CD1c-positive myeloid dendritic cell (primary cell): ENCODE measurements around the gene SLC66A3.

Experiments
- DNase-seq: peaks from one replicate; pipeline ENCODE4 v3.0.0-alpha.2; 2016; ENCODE audit errors: extremely low spot score

SLC66A3 gene

DNA sequence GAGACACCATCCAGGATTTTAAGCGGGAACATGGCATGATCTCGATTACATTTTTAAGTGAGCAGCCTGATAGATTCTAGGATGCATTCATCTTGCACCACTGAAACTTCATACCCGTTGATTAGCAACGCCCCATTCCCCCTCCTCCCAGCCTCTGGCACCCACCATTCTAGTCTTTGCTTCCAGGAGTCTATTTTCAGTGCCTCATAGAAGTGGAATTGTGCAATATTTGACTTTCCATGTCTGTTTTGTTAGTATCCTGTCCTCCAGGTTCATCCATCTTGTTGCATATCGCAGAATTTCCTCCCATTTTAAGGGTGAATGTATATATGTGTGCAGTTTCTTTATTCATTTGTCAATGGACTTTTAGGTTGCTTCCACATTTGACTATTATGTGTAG, 20.9 kb upstream of the SLC66A3 start:
- DNase-seq: no peak

DNA sequence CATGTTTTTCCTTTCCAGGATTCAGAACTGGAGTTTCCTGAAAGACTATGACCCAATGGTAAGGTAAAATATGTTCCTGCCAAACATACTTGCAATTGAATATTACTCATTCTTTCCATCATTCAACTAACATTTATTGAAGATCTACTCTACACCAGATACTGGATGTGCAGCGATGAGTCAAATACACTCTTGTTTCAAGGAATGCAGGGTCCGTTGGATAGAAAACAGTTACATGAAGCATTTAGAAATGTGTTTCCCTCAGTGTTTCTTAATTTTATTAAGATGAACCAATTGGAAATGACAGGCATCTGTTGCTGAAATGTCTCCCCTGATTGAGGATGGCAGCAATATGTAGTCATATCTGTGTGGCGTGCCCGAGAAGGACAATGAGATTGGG, 14.8 kb upstream of the SLC66A3 start:
- no peak for DNase-seq

DNA sequence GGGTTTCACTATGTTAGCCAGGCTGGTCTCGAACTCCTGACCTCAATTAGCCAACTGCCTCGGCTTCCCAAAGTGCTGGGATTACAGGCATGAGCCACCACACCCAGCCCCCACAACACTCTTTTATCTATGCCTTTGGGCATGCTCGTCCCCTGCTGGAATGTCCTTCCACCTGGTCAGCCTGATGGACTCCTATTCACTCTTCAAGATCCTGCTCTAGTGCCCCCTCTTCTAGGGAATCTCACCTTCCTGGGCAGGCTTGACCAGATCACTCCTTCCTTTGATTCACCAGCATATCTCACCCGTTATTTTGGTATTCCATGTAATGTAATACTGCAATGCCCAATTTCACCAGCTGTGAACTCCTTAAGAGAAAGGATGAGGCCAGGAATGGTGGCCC, 13.9 kb upstream of the SLC66A3 start:
- no peak for DNase-seq

DNA sequence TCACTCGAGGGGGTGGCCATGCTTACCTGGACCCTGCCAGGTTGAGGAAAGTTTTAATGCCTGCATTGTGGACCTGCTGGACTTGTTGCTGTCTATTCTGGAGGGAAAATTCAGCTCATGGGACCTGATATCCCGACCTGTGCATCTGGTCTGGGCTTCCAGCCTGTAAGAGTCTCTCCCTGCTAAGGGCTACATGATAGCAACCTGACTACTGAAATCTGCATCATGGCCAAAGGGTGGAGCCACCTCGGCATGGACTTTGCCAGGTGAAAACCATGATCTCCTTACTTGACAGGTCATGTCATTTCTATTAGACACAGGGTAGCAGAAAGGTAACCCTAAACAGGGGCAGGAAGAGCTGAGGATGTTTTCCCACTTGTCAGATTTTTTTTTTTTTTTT, 12.9 kb upstream of the SLC66A3 start:
- DNase-seq: no peak

DNA sequence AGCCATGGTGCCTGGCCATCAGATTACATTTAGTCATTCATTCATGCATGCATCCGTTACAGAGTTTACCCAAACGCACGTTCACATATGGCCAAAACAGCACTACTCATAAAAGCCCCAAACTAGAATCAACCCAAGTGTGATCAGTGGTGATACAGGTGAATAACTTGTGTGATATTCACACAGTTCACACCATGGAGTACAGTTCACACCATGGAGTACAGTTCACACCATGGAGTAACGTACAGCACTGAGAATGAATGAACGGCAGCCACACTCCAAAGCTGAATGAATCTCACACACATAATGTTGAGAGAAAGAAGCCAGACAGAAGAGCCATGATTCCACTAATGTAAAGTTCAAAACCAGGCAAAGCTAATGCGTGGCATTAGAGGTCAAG, 12.3 kb upstream of the SLC66A3 start:
- DNase-seq: no peak

DNA sequence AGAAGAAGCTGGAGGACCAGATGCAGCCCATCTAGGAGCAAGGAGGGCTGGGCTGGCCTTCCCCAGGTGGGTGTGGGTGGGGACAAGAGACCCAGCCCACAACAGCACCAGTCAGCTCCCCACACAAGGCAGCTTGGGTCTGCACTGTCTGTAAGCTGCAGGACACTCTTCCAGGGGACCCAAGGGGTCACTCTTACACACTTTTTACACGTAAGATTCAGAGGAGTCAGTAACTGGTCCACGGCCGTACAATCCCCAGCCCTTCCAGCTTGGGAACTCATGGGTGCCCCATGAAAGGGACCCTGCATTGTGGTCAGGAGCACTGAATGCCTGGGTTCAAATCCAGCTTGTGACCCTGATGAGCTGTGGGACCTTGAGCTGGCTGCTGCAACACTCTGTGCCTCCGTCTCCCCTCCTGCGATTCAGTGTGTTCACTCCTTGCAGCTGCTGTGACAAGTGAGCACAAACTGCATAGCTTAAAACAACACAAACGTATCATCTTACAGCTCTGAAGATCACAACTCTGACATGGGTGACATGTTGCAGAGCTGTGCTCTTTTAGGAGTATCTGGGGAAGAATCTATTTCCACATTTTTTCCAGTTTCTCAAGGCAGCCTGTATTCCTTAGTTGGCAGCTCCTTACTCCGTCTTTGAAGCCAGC, 11.1 kb upstream of the SLC66A3 start:
- no peak for DNase-seq

DNA sequence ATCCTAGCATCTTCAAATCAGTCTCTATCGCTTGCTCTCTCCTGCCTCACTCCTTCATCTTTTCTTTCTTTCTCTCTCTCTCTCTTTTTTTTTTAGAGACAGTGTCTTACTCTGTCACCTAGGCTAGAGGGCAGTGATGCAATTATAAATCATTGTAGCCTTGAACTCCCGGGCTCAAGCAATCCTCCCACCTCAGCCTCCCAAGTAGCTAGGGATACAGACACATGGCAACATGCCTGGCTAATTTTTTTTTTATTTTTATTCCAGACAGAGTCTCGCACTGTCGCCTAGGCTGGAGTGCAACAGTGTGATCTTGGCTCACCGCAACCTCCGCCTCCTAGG, 10.6 kb upstream of the SLC66A3 start:
- DNase-seq: no peak

DNA sequence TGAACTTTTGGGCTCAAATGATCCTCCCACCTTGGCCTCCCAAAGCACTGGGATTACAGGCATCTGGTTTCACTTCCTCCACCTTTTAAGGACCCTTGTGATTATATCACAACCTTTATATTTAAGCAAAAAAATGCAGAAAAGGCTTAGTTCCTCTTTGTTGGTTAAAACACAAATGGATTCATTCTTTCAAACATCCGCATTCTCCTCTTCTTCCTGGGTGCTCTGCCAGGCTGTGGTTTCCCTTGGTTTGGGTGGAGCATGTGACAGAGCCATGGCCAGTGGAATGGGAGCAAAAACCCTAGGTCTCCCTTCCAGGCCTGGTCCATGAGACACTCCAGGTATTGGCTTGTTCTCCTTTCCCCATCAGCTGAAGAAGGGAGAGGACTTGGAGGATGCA, 9.9 kb upstream of the SLC66A3 start:
- peak; percentile 85 for DNase-seq

DNA sequence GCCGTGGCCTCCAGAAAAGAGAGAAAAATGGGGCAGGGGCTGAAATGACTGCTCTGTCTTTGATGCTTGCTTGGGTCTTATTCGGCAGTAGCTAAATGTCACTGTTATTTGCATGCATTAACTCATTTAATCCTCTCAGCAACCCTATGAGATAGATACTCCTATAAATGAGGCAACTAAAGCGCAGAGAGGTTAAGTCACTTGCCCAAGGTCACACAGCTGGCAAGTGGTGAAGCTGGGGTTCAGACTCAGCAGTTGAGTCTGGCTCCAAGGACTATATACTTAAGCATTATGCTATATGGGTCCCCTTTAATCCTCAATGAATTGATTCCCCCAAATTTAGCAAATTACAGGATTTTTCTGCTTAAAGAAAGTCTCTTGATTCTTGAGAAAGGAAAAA, 9.2 kb upstream of the SLC66A3 start:
- DNase-seq: no peak

DNA sequence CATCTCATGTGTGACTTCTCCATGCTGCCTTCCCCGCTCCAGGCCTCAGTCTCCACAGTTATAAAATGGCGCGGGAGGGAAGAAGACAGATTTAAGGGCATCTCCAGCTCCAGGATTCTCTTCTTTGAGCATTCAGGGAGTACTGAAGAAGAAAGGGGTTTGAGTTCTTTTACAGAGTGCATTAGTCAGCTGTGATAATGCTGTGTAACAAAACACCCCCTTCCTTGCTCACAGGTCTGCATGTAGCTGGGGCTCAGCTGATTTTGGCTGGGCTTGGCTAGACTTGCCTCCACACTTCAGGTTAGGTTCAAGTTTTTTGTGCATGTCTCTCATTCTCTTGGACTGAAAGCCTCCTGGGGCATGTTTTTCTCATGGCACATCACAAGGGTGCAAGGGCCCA, 8.0 kb upstream of the SLC66A3 start:
- DNase-seq: no peak

DNA sequence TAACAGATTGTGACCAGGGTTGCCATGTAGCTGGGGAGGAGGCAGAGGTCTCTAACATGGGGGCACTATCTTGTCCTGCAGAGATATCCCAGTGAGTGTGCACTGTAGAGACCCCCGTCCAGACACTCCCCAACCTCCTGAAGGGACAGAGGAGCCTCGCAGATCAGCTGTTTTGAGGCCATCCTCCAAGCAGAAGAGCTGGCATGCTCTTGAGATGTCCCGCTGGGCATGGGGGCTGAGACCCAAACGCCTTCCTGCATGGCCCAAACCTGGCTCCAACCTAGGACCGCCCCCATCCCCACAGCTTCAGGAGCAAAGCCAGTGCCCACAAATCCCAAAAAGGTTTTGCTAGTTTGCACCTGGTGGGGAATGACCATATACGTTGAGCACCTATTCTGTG, 2.7 kb upstream of the SLC66A3 start:
- no peak for DNase-seq

DNA sequence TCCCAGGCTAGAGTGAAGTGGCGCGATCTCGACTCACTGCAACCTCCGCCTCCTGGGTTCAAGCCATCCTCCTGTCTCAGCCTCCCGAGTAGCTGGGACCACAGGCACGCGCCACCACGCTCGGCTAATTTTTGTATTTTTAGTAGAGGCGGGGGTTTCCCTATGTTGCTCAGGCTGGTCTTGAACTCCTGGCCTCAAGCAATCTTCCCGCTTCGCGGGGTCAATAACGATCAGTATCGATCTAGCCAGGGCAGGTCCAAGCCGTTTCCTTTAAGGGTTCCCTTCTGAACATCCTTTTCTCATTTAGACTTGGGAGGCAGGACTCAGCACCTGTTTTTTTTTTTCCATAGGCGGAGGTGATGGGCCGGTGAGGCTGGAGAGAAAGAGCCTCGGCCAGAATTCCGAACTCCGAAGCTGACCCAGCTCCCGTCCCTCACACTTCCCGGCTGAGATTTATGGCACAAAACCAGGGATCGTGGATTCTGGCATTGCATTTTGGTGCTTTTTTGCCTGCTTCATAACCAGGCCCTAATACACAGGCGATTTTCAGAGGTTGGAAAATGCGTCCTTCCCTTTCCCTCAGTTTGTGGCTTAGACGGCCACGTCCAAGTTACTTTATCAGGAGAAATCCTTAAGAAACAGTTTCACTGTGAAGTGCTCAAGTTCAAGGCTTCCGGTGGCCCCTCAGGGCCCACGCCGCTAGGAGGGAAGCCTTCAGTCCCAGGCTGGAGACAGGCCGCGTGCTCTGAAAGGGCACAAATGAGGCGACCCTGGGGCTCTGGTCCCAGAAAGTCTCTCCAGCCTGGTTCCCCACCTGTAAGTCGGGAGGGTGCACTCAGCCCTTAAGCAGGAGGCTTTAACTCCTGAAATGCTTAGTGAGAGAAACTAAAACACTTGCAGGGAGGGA, 998 bp upstream of the SLC66A3 start:
- no peak for DNase-seq

DNA sequence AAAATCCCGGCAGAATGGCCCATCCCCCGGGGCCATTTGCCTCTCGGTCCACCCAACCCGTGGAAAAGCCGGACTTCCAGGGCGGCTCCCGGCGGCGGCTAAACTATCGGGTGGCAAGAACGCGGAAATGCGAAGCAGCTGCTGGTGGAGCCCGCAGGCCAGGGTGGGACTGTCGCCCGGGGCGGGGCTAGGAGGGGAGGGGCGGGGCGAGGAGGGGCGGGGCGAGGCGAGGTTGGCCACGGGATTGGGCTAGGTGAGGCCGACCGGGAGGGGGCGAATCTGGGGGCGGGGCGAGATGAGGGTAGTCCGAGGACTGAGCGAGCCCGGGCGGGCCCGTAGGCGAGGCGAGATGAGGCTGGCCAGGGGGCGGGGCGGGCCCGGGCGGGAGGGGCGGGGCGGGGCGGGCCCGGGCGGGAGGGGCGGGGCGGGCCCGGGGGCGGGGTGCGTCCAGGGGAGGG, 315 bp upstream of the SLC66A3 start:
- peak; percentile 98 for DNase-seq

DNA sequence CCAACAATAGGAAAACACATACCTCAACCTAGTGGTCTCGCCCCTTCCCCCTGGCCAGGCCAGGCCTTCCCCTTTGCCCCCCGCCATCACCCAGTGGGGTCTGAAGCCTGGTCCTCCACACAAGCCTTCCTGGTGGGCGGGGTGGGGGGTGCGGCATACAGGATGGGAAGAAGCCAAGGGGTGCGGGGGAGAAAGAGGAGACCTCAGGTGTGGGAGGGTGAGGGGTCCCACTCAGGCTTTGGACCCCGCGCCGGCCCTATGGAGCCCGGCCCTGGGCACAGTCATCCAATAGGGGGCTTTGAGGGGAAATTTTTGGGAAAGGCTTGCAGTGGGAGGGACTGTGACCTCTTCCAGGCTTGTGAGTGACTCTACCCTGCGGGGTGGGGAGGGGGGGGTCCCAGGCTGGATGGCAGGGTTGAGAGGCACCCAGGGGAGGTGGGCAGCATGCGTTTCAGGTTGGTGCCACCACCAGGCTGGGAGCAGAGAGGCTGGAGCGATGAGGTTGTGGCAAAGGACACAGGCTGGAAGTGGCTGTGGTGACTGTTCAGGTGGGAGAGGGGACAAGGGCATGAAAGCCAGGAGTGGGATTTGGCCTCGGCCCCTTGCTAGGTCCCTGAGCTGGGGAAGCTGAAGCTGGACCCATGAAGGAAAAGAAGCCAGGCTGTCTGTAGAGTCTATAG, 1.3 kb downstream of the SLC66A3 start:
- no peak for DNase-seq

DNA sequence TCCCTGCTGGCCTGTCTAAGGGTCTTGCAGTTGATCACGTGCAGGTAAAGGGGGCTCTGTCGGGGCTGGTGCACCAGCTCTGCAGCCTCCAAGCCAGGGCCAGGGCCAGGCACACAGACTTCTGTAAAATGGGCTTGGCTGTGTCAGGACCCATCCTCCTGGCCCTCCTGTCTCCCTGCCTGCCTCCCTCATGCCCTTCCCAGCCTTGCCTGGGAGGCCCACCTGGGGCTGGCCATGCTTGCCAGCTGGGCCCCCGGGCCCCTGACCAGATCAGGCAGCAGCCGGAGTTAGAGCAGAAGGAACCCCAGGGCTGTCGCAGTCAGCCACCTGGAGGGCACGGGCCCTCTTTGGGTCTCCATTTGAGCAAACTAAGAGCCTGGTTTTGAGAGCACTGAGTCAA, 2.0 kb downstream of the SLC66A3 start:
- DNase-seq: no peak

DNA sequence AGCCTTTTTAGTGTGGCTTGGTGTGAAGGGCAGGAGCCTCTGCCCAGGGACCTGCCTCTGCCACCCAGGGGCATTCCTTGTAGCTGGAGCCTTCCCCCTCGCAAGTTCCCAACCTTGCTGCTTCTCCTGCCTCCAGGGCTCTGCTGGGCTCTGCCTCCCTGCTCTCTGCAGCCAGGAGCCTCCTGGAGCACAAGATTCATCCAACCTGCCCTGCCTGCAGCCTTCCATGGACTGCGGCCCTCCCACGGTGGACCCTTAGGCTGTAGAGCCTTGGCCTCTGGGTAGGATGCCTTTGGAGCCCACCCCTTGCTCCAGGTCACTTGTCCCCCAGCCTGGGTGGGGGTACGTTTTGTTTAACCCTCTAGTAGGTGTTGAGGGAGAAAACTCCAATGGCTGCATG, 2.5 kb downstream of the SLC66A3 start:
- no peak for DNase-seq

DNA sequence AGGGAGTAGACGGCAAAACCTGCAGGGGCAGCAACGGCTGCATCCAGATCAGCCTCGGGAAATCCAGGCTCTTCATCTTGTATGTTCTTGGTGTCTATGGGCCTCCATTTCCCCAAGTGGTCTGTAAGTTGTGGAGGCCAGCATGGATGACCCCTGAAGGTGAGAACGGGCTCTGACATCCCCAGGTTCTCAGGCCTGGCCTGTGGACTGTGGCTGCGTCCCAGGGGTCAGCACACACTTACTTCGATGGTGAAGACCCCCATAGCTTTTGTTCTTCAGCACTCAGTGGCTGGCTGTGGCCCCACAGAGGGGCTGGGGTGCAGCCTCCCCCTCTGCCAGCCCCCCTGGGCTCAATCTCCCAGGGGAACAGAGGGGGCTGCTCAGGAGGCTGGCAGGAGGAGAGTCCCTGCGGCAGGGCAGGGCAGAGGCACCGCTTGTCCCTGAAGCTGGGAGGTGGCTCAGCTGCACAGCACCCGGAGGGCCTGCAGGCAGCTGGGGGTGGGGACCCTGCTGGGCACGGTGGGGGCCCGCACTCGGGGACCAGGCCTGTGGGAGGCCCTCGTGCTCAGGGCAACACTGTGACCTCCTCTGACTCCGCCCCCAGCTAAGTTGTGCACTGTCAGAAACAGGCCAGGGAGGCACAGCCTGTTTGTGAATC, 3.8 kb downstream of the SLC66A3 start:
- no peak for DNase-seq

DNA sequence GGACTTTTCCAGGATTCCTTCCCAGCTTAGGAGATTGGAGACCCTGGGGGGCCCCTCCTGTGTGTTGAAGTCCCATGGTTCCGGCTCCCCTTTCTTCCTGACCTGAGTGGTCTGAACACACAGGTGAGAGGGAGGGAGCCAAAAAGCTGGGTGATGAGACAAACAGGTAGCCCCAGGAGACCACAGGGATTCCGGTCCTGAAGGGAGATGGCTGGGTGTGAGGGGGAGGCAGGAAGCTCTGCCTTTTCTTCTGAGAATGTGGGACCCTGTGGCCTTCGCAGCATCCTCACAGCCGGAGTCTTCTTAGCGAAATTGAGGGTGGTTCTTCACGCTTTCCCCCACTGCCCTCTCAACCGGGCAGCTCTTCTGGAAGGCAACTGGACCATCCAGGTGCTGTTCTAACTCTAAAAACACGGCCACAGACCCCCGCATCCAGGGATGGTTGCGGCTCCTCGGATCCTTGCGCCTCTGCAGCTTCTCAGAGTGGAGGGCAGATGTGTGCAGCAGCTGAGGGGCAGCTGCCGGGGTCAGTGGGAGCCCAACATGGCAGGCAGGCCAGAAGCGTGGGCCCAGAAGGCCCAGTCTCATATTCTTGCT, 4.4 kb downstream of the SLC66A3 start:
- no peak for DNase-seq

DNA sequence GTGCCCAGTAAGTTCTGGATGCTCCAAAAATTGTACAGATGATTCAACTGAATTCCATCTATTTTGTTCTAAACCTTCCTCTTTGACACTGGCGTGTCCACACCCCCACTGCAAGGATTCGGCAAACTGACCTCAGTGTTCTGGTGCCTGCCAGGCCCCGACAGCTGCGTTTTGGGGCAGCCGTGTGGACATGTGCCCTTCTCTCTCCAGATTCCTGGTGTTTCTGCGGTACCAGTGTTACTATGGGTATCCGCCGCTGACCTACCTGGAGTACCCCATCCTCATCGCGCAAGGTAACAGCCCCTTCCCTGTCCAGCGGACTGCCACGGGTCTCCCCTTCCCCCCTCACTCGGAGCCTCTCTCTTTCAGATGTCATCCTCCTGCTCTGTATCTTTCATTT, 5.0 kb downstream of the SLC66A3 start:
- no peak for DNase-seq

DNA sequence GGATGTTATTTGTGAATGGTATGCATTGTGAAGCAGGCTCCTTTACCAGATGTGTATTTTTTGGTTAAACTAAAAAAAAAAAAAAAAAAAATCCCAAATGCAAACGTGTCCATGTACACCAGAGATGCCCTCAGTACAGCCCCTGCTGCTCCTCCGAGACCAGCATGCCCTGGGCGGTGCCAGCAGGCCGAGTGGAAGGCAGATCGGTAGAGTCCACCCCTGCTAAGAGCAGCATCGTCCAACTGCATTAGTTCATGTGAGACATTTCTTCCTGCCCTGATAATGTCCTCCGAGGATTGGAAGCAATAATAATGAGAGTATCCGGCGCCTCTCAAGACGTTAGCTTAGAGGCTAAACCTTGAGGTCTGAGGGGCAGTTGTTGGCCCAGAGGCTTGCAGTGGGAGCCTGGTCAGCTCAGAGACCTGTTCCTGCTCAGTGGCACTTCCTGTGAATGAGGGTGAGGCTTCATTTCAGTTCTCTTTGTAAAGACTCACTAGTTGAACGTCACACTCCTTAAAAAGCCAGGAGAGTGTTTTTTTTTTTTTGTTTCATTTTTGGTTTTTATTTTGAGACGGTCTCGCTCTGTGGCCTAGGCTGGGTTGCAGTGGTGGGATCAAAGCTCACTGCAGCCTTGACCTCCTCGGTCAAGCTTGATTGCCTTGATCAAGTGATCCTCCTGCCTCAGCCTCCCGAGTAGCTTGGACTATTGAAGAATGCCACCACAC, 5.6 kb downstream of the SLC66A3 start:
- DNase-seq: peak; percentile 68

DNA sequence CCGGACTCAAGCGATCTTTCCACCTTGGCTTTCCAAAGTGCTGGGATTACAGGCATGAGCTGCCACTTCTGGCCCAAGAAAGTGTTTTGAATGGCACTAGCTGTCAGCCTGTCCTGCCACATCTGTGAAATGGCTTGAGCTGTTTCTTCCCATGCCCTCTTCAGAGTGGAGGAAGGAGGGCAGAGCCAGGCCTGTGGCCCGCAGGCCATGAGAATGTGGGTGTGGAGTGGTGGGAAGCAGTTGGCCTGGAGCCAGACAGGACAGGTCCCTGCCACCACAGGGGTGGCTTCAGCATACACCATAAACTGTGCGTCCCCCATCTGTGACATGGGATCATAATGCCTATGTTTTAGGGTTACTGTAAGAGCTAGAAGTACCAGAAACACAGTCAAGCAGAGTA, 6.5 kb downstream of the SLC66A3 start:
- DNase-seq: no peak
